ENCODE measurements around the gene PLK5. TPM values are rescaled to one million over a fixed set of nuclear protein-coding genes. Genes with fewer than 3 reads are reported as not detected.
"Not testable (repeated sequence)": the region's sequence is repeated elsewhere in the genome, so short reads cannot be mapped to it uniquely, and the experiment has no call there.

Gene PLK5
- total RNA-seq, 2 donors from 2014 or later, result not detected

DNA sequence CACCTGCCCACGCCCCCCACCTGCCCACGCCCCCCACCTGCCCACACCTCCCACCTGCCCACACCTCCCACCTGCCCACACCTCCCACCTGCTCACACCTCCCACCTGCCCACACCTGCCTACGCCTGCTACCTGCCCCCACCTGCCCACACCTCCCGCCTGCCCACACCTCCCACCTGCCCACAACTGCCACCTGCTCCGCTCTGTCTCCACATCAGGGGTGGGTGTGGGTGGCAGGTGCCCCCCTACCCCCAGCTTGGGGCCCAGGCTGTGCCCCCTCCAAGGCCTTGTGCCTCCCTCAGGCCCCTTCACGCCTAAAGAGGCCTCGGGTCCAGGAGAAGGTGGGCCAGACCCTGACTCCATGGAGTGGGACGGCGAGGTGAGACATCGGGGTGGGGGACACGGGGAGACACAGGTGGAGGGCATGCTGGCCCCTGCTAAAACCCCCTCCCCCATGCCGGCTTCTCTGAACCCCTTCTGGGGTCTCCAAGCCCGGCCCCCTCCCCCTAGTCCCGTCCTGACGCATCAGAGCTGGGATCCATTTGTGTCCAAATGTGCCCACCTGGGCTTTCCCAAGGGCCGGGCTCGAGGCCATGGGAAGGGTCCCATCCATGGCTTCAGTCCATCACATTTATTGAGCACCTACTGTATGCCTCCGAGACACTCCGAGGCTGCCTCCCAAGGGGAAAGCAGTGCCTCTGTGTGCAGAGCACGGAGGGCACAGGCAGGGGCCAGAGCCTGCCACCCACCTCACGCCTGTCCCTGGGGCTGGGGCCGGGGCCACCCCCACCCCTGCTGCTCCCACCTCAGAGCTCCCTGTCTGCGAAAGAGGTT, 4.9 kb downstream of the PLK5 start:
- Mint-ChIP-seq H3K36me3 (ENCODE audit: low read depth) (peaks cover 8% of the 10 kb centered on the region), H3K4me3 (no peak overlapping the region)
- ATAC-seq, result no peak

GRCh38 chr19:1529430-1529816, 5.5 kb downstream of the PLK5 start:
- peaks cover 39% of the 10 kb centered on the region for H3K27me3 Mint-ChIP-seq
- peaks cover 7% of the 10 kb centered on the region for H3K36me3 Mint-ChIP-seq (ENCODE audit: low read depth)
- H3K9me3 ChIP-seq (ENCODE audit: control insufficient read depth, low read length, poor library complexity, severe bottlenecking), result no peaks in the 10 kb centered on the region
- ATAC-seq, result no peak
- peaks cover 7% of the 10 kb centered on the region for H3K4me1 Mint-ChIP-seq
- H3K4me3 Mint-ChIP-seq, result no peak overlapping the region
- no peak overlapping the region for H3K27ac Mint-ChIP-seq
- no peak for DNase-seq

More for the DNA sequence above, 4.9 kb downstream of the PLK5 start:
- H3K27ac Mint-ChIP-seq, result no peak overlapping the region
- H3K4me1 Mint-ChIP-seq, result peaks cover 9% of the 10 kb centered on the region
- H3K9me3 ChIP-seq (ENCODE audit: control insufficient read depth, low read length, poor library complexity, severe bottlenecking), result no peaks in the 10 kb centered on the region
- H3K27me3 Mint-ChIP-seq, result peaks cover 41% of the 10 kb centered on the region
- DNase-seq, result no peak

- H3K4me3 Mint-ChIP-seq; H3K9me3 ChIP-seq (ENCODE audit: control insufficient read depth, low read length, poor library complexity, severe bottlenecking); ATAC-seq; H3K4me1 Mint-ChIP-seq; H3K36me3 Mint-ChIP-seq (ENCODE audit: low read depth); DNase-seq; H3K27ac Mint-ChIP-seq: not testable (repeated sequence)
- H3K27me3 Mint-ChIP-seq, result peaks cover 36% of the 10 kb centered on the region
Measured at GRCh38 chr19:1530856-1531255, 7.0 kb downstream of the PLK5 start.

DNA sequence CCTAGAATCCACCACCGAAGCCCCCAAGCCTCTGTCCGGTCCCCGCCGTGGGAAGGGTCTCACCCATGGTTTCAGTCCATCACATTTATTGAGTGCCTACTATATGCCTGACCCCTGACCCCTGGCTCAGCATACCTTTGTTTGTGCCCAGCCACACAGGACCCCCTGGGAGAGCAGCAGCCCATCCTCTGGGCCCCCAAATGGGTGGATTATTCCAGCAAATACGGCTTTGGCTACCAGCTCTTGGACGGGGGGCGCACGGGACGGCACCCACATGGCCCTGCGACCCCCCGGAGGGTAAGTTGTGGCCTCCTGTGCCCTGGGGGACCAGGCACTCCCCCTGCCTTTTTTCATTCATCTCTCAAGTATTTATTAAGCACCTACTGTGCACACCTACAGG, 7.7 kb downstream of the PLK5 start:
- ATAC-seq, result no peak
- H3K4me3 Mint-ChIP-seq, result no peak overlapping the region

GRCh38 chr19:1532003-1532402, 8.1 kb downstream of the PLK5 start:
- H3K9me3 ChIP-seq (ENCODE audit: control insufficient read depth, low read length, poor library complexity, severe bottlenecking), result no peaks in the 10 kb centered on the region
- DNase-seq (no peak), ATAC-seq (no peak)
- Mint-ChIP-seq H3K27me3 (peaks cover 26% of the 10 kb centered on the region), H3K36me3 (ENCODE audit: low read depth) (no peaks in the 10 kb centered on the region), H3K27ac (no peak overlapping the region), H3K4me3 (no peak overlapping the region), H3K4me1 (no peaks in the 10 kb centered on the region)

More for the DNA sequence above, 7.7 kb downstream of the PLK5 start:
- Mint-ChIP-seq H3K27me3 (peaks cover 29% of the 10 kb centered on the region), H3K27ac (no peak overlapping the region), H3K4me1 (no peaks in the 10 kb centered on the region), H3K36me3 (ENCODE audit: low read depth) (no peaks in the 10 kb centered on the region)
- no peak for DNase-seq
- no peaks in the 10 kb centered on the region for H3K9me3 ChIP-seq (ENCODE audit: control insufficient read depth, low read length, poor library complexity, severe bottlenecking)

DNA sequence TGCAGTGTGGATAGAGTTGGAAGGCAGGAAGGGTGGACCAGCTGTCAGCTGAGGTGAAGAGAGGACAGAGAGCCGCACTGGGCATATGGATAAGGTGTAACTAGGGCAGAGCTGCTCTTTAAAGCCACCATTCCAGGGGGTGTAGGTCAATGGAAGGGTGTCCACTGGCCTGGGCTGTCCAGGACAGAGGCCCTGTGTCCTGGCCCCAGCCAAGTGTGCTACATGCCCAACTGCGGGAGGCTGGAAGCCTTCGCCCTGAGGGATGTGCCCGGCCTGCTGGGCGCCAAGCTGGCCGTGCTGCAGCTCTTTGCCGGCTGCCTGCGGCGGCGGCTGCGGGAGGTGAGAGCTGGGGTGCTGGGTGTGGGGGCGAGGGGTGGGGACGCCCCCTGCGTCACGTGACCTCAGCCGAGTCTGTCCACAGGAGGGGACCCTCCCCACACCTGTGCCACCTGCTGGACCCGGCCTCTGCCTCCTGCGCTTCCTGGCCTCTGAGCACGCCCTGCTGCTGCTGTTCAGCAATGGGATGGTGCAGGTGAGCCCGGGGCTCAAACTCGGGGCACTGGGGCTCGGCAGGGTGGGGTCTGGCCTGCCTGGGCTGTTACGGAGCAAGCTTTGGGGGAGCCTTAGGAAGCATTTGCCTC, 9.8 kb downstream of the PLK5 start:
- ATAC-seq, result no peak
- H3K4me1 Mint-ChIP-seq, result no peaks in the 10 kb centered on the region

DNA sequence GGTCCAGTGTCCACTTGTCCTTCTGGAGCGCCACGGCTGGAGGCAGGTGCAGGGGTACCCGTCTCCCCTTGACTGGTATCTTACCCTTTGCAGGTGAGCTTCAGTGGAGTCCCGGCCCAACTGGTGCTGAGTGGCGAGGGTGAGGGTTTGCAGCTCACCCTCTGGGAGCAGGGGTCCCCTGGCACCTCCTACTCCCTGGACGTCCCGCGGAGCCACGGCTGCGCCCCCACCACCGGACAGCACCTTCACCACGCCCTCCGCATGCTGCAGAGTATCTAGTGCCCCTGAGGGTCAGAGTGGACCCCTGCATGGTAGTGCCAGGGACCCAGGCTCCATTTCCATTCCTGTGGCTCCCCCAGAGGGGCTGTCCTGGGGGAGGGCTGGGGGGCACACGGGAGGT, 11.1 kb downstream of the PLK5 start:
- no peak for ATAC-seq
- Mint-ChIP-seq H3K4me1 (no peaks in the 10 kb centered on the region), H3K27me3 (peaks cover 17% of the 10 kb centered on the region), H3K36me3 (ENCODE audit: low read depth) (no peaks in the 10 kb centered on the region), H3K4me3 (no peak overlapping the region), H3K27ac (no peak overlapping the region)
- no peak for DNase-seq
- no peaks in the 10 kb centered on the region for H3K9me3 ChIP-seq (ENCODE audit: control insufficient read depth, low read length, poor library complexity, severe bottlenecking)

More for the DNA sequence above, 9.8 kb downstream of the PLK5 start:
- no peak for DNase-seq
- H3K27me3 Mint-ChIP-seq, result peaks cover 20% of the 10 kb centered on the region
- H3K27ac Mint-ChIP-seq, result no peak overlapping the region
- H3K36me3 Mint-ChIP-seq (ENCODE audit: low read depth), result no peaks in the 10 kb centered on the region
- H3K9me3 ChIP-seq (ENCODE audit: control insufficient read depth, low read length, poor library complexity, severe bottlenecking), result no peaks in the 10 kb centered on the region
- H3K4me3 Mint-ChIP-seq, result no peak overlapping the region

DNA sequence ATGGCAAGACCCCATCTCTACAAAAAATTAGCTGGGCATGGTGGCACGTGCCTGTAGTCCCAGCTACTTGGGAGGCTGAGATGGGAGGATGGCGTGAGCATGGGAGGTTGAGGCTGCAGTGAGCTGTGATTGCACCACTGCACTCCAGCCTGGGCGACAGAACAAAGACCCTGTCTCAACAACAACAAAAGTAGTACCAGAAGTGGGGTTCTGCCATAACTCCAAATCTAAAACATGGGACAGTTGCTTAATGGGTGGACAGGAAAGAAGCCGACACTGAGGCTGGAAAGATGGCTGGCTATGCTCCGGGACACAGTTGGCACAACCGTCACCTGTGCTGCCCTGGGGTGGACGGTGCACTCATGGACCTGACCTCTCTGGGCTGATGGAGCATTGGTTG, 11.8 kb downstream of the PLK5 start:
- not testable (repeated sequence) for ATAC-seq; DNase-seq; H3K9me3 ChIP-seq (ENCODE audit: control insufficient read depth, low read length, poor library complexity, severe bottlenecking); H3K27ac Mint-ChIP-seq; H3K4me3 Mint-ChIP-seq; H3K4me1 Mint-ChIP-seq; H3K36me3 Mint-ChIP-seq (ENCODE audit: low read depth)
- peaks cover 21% of the 10 kb centered on the region for H3K27me3 Mint-ChIP-seq

- ATAC-seq (no peak), DNase-seq (no peak)
- Mint-ChIP-seq H3K4me1 (no peaks in the 10 kb centered on the region), H3K4me3 (no peak overlapping the region), H3K27ac (no peak overlapping the region), H3K36me3 (ENCODE audit: low read depth) (no peaks in the 10 kb centered on the region), H3K27me3 (peaks cover 30% of the 10 kb centered on the region)
- no peaks in the 10 kb centered on the region for H3K9me3 ChIP-seq (ENCODE audit: control insufficient read depth, low read length, poor library complexity, severe bottlenecking)
Measured at GRCh38 chr19:1538978-1539377, 15.1 kb downstream of the PLK5 start.

DNA sequence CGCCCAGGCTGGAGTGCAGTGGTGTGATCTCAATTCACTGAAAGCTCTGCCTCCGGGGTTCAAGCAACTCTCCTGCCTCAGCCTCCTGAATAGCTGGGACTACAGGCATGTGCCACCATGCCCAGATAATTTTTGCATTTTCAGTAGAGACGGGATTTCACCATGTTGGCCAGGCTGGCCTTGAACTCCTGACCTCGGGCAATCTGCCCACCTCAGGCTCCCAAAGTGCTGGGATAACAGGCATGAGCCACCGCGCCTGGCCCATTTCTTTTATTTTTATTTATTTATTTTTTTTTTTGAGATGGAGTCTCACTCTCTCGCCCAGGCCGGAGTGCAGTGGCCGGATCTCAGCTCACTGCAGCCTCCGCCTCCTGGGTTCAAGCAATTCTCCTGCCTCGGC, 15.9 kb downstream of the PLK5 start:
- ATAC-seq; H3K4me3 Mint-ChIP-seq; H3K36me3 Mint-ChIP-seq (ENCODE audit: low read depth); DNase-seq; H3K4me1 Mint-ChIP-seq; H3K9me3 ChIP-seq (ENCODE audit: control insufficient read depth, low read length, poor library complexity, severe bottlenecking); H3K27ac Mint-ChIP-seq: not testable (repeated sequence)
- peaks cover 30% of the 10 kb centered on the region for H3K27me3 Mint-ChIP-seq

DNA sequence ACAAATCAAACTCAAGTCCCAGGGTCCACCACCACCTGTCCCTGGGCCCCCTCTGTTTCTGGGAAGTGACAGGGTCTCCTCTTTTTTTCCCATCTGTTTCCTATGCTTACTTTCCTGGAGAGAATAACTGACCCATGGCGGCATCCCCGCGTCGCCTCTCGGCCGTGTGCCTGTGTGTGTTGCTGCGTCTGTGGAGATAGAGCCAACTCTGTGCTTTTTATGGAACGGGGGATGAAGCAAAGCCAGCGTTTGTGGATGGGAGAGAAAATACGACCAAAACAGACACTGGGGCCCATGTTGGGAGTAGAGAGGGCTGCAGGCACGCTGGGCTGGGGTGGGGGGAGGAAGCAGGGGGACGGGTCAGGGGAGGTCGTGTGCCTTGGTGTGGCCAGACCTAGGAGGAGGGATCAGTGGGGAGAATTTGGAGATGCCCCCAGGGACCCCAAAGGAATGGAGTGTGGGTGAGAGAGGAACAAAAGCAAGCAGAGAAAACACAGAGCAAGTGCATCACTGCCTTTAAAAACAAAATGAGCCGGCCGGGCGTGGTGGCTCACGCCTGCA, 16.6 kb downstream of the PLK5 start:
- no peaks in the 10 kb centered on the region for H3K4me1 Mint-ChIP-seq
- ATAC-seq (no peak), DNase-seq (no peak)
- H3K36me3 Mint-ChIP-seq (ENCODE audit: low read depth), result no peaks in the 10 kb centered on the region
- H3K4me3 Mint-ChIP-seq, result no peak overlapping the region
- no peaks in the 10 kb centered on the region for H3K9me3 ChIP-seq (ENCODE audit: control insufficient read depth, low read length, poor library complexity, severe bottlenecking)
- peaks cover 24% of the 10 kb centered on the region for H3K27me3 Mint-ChIP-seq
- no peak overlapping the region for H3K27ac Mint-ChIP-seq

GRCh38 chr19:1549332-1549945, 25.6 kb downstream of the PLK5 start:
- Mint-ChIP-seq H3K4me3 (no peak overlapping the region), H3K27me3 (peaks cover 14% of the 10 kb centered on the region), H3K4me1 (peaks cover 3% of the 10 kb centered on the region), H3K27ac (no peak overlapping the region), H3K36me3 (ENCODE audit: low read depth) (peaks cover 4% of the 10 kb centered on the region)
- DNase-seq (no peak), ATAC-seq (no peak)
- H3K9me3 ChIP-seq (ENCODE audit: control insufficient read depth, low read length, poor library complexity, severe bottlenecking), result no peaks in the 10 kb centered on the region
